Adrenal gland (tissue), 5 donors: ENCODE data around the gene MTA3.

Source experiments
- POLR2A ChIP-seq, 2 donors: fragments of 450-650 bp; IDR thresholded peaks; one replicate each; pipeline ENCODE4 v1.6.1; 2017; ENCODE audit warnings: antibody characterized with exemption in 2 of 2, mild to moderate bottlenecking in 2 of 2, moderate library complexity in 1 of 2
- TF ChIP-seq, protein P1 (sequence below), 6 experiments: fragments of 450-650 bp in 4 of 6; fragments of 200-600 bp in 2 of 6; sonication (generic) in 1 of 6; IDR thresholded peaks; 1 replicate in 5 of 6; 2 replicates in 1 of 6; pipeline versions ENCODE4 v1.5.1 to v1.8.0; 2016 to 2021; ENCODE audit warnings: antibody characterized with exemption in 6 of 6, mild to moderate bottlenecking in 2 of 6, moderate library complexity in 1 of 6
- donor health status: DM: no; HTN: no; CAD: no.

GRCh38 chr2:42804891-42805290, 236.5 kb downstream of the MTA3 start:
- TF ChIP-seq POLR2A (IDR thresholded peaks at IDR 0.05), result no peak
- TF ChIP-seq, protein P1, sequence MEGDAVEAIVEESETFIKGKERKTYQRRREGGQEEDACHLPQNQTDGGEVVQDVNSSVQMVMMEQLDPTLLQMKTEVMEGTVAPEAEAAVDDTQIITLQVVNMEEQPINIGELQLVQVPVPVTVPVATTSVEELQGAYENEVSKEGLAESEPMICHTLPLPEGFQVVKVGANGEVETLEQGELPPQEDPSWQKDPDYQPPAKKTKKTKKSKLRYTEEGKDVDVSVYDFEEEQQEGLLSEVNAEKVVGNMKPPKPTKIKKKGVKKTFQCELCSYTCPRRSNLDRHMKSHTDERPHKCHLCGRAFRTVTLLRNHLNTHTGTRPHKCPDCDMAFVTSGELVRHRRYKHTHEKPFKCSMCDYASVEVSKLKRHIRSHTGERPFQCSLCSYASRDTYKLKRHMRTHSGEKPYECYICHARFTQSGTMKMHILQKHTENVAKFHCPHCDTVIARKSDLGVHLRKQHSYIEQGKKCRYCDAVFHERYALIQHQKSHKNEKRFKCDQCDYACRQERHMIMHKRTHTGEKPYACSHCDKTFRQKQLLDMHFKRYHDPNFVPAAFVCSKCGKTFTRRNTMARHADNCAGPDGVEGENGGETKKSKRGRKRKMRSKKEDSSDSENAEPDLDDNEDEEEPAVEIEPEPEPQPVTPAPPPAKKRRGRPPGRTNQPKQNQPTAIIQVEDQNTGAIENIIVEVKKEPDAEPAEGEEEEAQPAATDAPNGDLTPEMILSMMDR (IDR thresholded peaks at IDR 0.05), result no peak
